GM12873 (cell line): Measurements from ENCODE around the gene NCAM2.
A peak's percentile ranks its signal among the peaks of the same experiment; 100 is the strongest.

Source experiments
- TF ChIP-seq, protein P1 (sequence below): IDR thresholded peaks from 2 replicates; pipeline ENCODE4 v1.5.1; 2012; ENCODE audit warnings: low read depth, mild to moderate bottlenecking, moderate library complexity, low read length, control low read depth; ENCODE audit not compliant: insufficient read depth; ENCODE audit errors: missing control alignments

Gene NCAM2

DNA sequence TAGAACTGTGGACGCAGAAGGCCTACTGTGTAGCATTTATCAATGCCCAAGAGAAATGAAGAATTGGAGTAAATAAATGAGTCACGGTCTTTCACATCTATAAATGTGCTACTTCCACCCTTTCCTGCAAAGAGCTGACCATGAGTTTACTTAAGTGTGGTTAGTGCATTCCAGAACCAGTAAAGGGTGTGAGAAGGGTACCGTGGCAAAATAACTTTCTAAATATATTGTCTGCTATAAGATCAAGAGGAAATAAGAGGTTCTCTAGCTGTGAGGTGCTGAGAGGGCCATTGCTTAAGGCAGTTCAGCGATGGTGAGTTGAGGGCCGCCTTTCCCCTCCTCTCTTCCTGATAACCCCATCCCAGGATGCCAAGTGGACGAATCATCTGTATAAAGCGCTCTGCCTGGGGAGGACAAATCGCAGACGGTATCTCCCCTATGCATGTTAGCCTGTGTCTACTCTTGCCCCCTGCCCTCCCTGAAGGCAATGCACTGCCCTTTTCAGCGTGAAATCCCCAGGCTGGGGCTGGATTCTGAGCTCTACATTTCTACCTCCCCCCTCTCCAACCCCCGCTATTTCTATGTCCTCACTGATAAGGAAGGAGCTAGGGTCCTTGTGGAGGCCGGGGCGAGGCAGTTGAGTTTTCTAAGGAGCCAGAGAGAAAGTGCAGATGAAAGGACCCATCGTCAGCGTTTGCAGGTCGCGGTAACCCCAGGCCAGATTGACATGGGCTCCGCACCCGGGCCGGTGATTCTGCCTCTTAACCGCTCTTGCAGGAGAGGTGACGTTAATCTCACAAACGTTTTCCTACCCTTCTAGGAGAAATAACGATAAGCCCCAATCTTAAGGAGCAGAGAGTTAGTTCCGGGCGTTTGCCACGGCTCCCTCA, 1.5 kb upstream of the NCAM2 start:
- TF ChIP-seq, protein P1, sequence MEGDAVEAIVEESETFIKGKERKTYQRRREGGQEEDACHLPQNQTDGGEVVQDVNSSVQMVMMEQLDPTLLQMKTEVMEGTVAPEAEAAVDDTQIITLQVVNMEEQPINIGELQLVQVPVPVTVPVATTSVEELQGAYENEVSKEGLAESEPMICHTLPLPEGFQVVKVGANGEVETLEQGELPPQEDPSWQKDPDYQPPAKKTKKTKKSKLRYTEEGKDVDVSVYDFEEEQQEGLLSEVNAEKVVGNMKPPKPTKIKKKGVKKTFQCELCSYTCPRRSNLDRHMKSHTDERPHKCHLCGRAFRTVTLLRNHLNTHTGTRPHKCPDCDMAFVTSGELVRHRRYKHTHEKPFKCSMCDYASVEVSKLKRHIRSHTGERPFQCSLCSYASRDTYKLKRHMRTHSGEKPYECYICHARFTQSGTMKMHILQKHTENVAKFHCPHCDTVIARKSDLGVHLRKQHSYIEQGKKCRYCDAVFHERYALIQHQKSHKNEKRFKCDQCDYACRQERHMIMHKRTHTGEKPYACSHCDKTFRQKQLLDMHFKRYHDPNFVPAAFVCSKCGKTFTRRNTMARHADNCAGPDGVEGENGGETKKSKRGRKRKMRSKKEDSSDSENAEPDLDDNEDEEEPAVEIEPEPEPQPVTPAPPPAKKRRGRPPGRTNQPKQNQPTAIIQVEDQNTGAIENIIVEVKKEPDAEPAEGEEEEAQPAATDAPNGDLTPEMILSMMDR: no peak

DNA sequence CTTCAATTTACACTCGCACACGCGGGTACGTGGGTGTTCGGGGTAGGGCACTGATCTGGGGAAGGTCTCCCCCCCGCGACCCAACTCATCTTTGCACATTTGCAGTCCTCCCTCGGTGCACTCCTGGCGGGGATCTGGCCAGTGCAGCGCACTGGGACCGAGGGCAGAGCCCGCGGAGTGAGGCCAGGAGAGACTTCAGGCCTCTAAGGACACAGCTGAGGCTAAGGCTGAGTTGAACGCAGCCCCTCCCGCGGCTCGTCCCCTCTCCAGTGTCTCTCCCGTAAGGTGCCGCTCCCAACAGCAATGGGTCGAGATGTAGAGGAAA, 936 bp upstream of the NCAM2 start:
- TF ChIP-seq, protein P1: no peak

GRCh38 chr21:20998456-20998789, 214 bp downstream of the NCAM2 start:
- TF ChIP-seq, protein P1: no peak

DNA sequence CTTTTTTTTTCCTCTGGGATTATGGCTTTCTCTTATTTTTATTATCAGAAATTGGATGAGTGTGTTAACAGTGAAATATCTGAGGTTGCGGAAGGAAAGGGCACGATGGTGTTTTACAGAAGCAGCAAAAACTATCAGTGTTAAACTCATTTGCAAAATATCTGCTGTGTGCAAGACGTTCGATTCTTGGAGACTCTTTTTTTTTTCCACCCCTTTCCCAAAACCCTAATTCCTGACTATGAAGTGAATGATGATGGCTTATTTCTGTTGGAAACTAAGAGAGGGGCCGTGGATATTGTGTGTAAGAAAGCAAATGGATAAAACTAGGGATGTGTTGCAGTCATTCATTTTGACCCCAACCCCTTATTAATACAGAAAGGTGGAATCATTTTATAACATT, 677 bp downstream of the NCAM2 start:
- TF ChIP-seq, protein P1: no peak

GRCh38 chr21:20999659-21000058, 1.4 kb downstream of the NCAM2 start:
- TF ChIP-seq, protein P1: peak; percentile 50

GRCh38 chr21:21000591-21001175, 2.5 kb downstream of the NCAM2 start:
- TF ChIP-seq, protein P1: no peak

- TF ChIP-seq, protein P1: no peak
These were observed 3.4 kb downstream of the NCAM2 start for GRCh38 chr21:21001591-21002100.
